ENCODE results near the gene AKT1. TPM values are rescaled to one million over a fixed set of nuclear protein-coding genes. Genes with fewer than 3 reads are reported as not detected.
"Not testable (repeated sequence)": the region's sequence is repeated elsewhere in the genome, so short reads cannot be mapped to it uniquely, and the experiment has no call there.

AKT1 gene
- 100 to 1,000 TPM; 107 to 124 (median 116) TPM for total RNA-seq

DNA sequence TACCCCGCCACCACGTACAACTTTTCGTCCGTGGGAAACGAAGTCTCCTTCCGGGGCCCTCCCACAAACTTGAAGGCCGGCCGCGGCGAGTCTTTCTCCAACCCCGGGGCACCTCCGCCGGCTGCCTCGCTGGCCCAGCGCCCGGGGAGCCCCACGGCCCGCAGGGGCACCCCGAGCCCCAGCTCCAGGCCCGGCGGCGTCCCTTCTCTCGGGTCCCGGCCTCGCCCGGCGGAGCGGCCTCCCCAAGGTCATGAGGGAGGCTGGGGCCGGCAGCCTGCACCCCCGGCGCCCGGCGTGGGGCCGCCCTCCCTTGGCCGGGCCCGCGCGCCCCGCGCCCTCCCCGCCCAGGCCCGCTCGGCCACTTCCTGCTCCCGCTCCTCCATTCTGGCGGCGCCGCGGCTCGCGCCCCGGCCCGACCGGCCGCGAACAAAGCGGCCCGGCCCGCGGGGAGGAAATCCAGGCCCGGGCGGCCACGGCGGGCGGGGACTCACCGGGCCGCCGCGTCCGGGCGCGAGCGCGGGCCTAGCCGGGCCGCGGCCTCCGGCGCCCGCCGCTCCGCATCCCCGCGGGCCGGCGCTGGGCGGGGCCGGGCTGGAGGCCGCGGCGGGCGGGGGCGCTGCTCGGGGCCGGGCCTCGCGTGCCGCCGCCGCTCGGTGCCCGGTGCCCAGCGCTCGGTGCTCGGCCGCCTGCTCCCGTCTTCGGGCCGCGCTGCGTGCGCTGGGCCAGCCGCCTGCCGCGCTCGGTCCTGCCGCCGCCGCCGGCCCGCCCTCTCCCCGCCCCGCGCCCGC lies at the start of gene AKT1:
TSS of gene AKT1 (minus strand) at position 756 of the 788 bp plus-strand sequence. CDS start 3,105 bp downstream, outside the sequence.
- H3K4me1 Mint-ChIP-seq (ENCODE audit: low read depth): peaks cover 40% of the 10 kb centered on the region
- H3K36me3 Mint-ChIP-seq (ENCODE audit: insufficient read depth): peaks cover 2% of the 10 kb centered on the region
- H3K9me3 Mint-ChIP-seq: no peaks in the 10 kb centered on the region
- DNase-seq: no peak
- ATAC-seq: peak; percentile 53
- H3K27me3 Mint-ChIP-seq (ENCODE audit: low read depth): no peaks in the 10 kb centered on the region
- H3K4me3 Mint-ChIP-seq: peak within 1 kb of the TSS; percentile 84

DNA sequence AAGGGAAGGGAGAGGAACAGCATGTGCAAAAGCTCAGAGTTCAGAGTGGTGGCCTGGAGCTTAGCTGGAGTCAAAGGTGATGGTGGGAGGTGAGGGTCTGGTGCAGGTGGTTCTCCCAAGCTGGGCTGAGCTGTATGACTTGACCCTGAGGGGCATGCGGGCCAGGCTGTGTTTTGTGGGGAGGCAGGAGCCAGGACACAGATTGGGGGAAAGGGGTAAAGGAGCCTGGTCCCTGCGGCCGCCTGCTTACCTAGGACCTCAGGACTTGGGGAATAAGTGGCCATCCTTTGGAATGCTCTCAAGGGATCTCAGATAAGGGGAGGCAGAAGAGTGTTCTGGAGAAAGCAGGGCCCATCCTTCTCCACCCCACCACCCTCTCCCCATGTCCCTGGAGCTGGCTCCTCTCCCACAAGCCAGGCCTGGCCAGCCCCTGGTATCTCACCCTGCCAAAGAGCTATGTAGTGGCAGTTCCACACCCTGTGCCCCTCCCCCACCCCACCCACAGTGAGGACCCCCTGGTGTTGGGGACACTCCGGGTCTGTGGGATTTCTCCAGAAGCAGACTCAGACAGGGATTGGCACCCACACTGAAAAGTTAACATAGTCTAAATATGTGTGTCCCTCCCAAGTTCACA lies 49.6 kb upstream of the AKT1 start:
- no peaks in the 10 kb centered on the region for H3K36me3 Mint-ChIP-seq (ENCODE audit: insufficient read depth)
- peaks cover 6% of the 10 kb centered on the region for H3K4me1 Mint-ChIP-seq (ENCODE audit: low read depth)
- H3K9me3 Mint-ChIP-seq: no peaks in the 10 kb centered on the region
- H3K27me3 Mint-ChIP-seq (ENCODE audit: low read depth): peaks cover 50% of the 10 kb centered on the region
- no peak overlapping the region for H3K4me3 Mint-ChIP-seq
- DNase-seq (no peak), ATAC-seq (no peak)

DNA sequence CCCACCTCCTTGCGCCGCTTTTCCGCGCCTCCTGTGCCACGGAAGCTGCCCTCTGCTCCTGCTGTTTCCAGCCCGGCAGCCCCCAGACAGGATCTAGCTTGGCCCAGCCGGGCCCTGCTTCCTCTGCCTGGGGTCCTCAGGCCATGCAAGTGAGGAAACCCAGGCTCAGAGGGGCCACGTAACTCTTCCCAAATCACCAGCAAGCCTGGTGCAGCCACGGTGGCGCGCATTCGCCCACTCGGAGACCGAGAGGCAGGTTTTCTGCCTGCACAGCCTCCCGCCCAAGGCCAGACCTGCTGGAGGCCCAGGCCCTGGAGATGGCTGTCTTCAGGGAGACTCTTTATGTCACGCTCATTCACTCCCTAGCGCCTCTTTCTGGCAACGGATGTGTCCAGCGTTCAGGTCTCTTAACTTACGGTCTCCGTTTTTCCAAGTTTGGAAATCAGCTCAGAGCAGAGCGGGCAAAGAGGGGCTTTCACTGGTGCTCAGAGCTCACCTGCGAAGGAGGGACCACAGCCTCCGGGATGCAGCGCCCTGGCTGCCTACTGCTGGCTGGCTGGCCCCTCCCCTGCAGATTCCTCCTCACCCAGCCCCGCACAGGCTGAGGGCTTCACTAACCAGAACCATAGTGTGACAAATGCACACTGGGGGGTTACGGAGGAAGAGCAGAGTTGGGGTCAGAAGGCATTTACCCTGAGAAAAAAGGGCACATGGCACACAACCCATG lies 48.9 kb upstream of the AKT1 start:
- no peaks in the 10 kb centered on the region for H3K9me3 Mint-ChIP-seq
- H3K36me3 Mint-ChIP-seq (ENCODE audit: insufficient read depth): no peaks in the 10 kb centered on the region
- no peak for ATAC-seq
- no peak for DNase-seq
- no peak overlapping the region for H3K4me3 Mint-ChIP-seq
- H3K27me3 Mint-ChIP-seq (ENCODE audit: low read depth): peaks cover 50% of the 10 kb centered on the region
- H3K4me1 Mint-ChIP-seq (ENCODE audit: low read depth): peaks cover 6% of the 10 kb centered on the region

DNA sequence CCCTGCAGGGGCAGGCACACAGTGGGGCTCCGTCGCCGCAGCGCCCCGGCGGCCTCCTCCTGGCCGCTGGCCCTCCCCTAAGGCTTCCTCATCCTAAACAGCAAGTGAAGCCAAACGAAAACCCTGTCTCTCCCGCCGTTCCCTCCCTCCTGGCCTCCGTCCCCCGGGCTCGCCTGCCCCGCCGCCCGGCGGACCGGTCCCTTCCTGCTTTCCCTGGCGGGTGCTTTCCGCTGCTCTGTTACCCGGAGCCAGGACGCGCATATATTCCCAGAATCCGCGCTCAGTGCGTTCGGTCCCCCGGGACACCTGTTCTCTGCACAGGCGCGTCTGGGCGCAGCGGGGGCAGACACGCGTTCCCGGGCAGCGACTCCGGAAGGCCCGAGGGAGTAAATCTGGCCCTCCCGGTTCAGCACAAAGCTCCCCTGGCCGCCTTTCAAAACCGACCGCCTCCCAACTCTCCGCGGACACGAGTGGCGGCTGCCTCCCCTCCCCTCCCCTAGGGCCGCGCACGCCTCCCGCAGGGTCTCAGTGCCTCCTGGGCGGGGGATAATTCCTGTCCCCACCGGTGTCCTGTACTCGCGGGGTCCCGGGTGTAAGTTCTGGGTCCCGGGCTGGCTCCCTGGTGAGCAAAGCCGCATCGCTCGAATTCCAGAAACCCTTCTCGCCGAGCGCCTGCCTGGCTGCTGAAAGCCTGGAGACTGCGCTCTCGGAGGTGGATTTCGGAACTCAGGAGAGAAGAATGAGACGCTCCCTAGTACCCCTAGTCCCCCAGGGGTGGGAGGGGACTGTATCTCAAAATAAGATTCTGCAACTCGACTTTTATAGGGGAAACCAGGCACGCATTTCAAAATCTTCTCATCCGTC lies 48.1 kb upstream of the AKT1 start:
- Mint-ChIP-seq H3K9me3 (no peaks in the 10 kb centered on the region), H3K4me1 (ENCODE audit: low read depth) (peaks cover 6% of the 10 kb centered on the region), H3K27me3 (ENCODE audit: low read depth) (peaks cover 53% of the 10 kb centered on the region), H3K4me3 (peak overlapping the region; percentile 13), H3K36me3 (ENCODE audit: insufficient read depth) (no peaks in the 10 kb centered on the region)
- DNase-seq (no peak), ATAC-seq (no peak)

DNA sequence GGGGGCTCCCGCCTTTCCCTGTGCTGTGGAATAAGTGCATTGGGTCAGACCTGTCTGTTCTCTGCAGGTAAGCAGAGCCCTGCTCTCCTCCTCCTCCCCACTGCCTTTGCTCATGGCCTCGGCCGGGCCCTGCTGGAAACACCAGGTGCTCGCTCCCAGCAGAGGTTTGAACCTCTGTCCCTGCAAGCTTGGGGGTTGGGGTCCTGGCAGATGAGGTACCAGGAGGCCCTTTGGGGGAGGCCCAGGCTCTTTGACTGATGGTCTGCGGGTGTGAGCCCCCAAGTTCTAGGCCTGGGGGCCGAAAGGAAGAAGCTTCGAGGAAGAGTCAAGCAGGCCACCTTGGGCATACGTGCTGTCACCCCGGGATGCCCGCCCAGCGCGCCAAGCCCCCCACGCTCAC lies 47.5 kb upstream of the AKT1 start:
- Mint-ChIP-seq H3K4me1 (ENCODE audit: low read depth) (peaks cover 6% of the 10 kb centered on the region), H3K27me3 (ENCODE audit: low read depth) (peaks cover 51% of the 10 kb centered on the region), H3K36me3 (ENCODE audit: insufficient read depth) (no peaks in the 10 kb centered on the region), H3K4me3 (no peak overlapping the region), H3K9me3 (no peaks in the 10 kb centered on the region)
- DNase-seq (no peak), ATAC-seq (no peak)

DNA sequence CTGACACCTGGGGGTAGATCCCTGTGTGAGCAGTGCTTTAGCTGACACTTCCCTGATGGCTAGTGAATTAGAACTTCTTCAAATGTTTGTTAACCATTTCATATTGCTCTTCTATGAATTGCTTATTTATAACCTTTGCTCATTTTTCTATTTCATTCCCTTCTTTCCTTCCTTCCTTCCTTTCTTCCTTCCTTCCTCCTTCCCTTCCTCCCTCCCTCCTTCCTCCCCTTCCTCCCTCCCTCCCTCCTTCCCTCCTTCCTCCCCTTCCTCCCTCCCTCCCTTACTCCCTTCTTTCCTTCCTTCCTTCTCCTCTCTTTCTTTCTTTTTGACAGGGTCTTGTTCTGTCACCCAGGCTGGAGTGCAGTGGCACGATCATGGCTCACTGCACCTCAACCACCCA lies 46.2 kb upstream of the AKT1 start:
- Mint-ChIP-seq H3K4me1 (ENCODE audit: low read depth) (peaks cover 6% of the 10 kb centered on the region), H3K9me3 (no peaks in the 10 kb centered on the region), H3K36me3 (ENCODE audit: insufficient read depth) (no peaks in the 10 kb centered on the region), H3K4me3 (no peak overlapping the region), H3K27me3 (ENCODE audit: low read depth) (peaks cover 49% of the 10 kb centered on the region)
- no peak for ATAC-seq
- no peak for DNase-seq

DNA sequence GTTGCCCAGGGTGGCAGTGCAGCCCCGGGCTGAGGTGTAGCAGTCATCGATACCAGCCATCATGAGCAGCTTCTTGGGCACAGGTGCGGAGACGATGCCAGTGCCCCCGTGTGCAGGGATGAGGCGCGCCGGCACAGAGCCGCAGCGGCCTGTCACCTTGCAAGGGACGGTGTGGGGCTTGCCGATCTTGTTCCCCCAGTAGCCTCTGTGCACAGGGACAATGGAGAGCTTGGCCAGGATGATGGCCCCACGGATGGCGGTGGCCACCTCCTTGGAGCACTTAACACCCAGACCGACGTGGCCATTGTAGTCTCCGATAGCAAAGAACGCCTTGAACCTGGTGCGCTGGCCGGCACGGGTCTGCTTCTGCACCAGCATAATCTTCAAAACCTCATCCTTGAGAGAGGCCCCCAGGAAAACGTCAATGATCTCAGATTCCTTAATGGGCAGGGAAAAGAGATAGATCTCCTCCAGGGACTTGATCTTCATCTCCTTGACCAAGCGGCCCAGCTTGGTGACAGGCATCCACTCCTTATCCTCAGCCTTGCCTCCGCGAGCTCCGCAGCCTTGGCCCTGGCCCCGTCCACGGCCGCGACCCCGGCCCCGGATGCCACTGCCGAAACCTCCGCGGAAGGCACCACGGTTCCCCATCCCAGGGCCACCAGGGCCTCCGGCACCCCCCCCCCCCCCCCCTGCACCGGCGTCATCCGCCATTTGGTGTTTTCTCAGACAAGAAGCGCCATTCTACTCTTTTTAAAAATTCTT lies 40.8 kb upstream of the AKT1 start:
- peaks cover 10% of the 10 kb centered on the region for H3K27me3 Mint-ChIP-seq (ENCODE audit: low read depth)
- H3K4me1 Mint-ChIP-seq (ENCODE audit: low read depth); H3K9me3 Mint-ChIP-seq; H3K36me3 Mint-ChIP-seq (ENCODE audit: insufficient read depth); DNase-seq; ATAC-seq; H3K4me3 Mint-ChIP-seq: not testable (repeated sequence)

DNA sequence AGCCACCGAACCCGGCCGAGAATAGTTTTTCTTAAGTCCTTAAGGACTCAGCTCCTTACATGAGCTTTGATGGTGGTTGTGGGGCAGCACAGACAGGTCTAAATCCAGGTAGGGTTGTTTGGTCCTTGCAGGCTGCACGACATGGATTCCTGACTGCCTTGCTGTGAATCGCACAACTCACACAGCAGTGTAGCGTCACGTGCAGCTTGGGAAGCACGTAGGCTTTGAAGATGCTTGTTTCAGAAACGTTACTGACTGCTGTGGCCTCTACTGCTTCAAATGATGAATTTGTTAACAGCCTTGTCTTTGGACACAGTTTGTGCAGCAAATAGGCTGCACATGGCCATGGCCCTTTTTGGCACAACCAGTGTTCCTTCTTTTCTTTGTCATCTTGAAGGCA lies 35.2 kb upstream of the AKT1 start:
- Mint-ChIP-seq H3K9me3 (no peaks in the 10 kb centered on the region), H3K36me3 (ENCODE audit: insufficient read depth) (no peaks in the 10 kb centered on the region), H3K4me1 (ENCODE audit: low read depth) (peaks cover 10% of the 10 kb centered on the region), H3K4me3 (no peak overlapping the region), H3K27me3 (ENCODE audit: low read depth) (peaks cover 2% of the 10 kb centered on the region)
- ATAC-seq (no peak), DNase-seq (no peak)

DNA sequence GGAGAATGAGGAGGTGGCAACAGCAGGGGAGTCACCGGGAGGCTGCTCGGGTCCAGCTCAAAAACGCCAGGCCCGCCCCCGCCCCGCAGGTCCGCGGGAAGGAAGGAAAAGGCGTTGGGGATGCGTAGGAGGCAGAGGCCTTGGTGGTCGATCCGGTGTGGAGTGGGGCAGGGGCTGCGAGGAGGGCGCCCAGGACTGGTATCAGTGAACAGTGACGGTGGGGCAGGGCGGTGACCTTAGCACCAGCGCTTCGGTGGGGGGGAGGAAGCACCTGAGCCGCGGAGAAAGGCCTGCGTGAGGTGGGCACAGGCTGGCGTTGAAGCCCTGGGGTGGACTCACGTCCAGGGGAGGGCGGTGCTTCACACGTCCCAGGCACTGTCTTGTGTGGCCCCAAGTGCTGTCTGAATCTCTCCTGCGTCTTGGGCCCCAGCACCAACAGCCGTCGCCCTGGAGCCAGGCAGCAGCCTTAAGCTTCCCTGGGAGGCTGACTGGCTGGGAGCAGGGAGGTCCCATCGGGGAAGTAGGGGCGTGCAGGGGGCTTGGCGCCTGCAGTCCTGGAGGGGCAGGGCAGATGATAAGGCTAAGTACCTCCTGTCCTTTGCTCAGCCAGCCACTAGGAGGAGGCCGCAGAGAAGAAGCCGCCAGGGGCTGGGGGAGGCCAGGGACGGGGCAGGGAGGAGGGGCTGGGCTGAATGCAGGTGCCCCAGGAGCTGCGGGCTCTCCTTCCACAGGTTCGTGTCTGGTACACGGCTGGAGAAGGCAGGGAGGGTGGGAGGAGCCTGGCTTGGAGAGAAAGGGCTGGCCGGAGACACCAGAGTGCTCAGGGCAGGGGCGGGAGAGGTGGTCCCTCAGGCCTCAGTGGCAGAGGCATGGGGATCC lies 31.9 kb upstream of the AKT1 start:
- peaks cover 14% of the 10 kb centered on the region for H3K4me1 Mint-ChIP-seq (ENCODE audit: low read depth)
- ATAC-seq (peak; percentile 73 to 74), DNase-seq (peak; percentile 40)
- H3K4me3 Mint-ChIP-seq: peak overlapping the region; percentile 77
- H3K9me3 Mint-ChIP-seq: peaks cover 6% of the 10 kb centered on the region
- no peaks in the 10 kb centered on the region for H3K36me3 Mint-ChIP-seq (ENCODE audit: insufficient read depth)
- peaks cover 6% of the 10 kb centered on the region for H3K27me3 Mint-ChIP-seq (ENCODE audit: low read depth)

DNA sequence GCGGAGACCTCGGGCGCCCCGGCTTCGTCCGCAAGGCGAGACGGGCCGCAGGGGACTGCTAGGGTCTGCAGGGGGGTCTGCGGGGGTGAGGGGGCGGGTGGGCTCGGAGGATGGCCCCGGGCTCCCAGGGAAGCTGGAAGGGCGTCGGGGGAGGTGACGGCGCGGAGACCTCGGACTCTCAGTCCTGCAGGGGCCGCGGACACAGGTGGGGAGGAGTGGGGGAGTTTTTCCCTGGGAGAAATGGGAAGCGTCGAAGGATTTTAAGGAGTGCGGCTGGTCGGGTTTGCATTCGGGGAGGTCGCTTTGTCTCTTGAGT lies 31.3 kb upstream of the AKT1 start:
- Mint-ChIP-seq H3K4me1 (ENCODE audit: low read depth) (peaks cover 14% of the 10 kb centered on the region), H3K4me3 (peak overlapping the region; percentile 77), H3K9me3 (peaks cover 6% of the 10 kb centered on the region), H3K36me3 (ENCODE audit: insufficient read depth) (no peaks in the 10 kb centered on the region), H3K27me3 (ENCODE audit: low read depth) (peaks cover 6% of the 10 kb centered on the region)
- DNase-seq (no peak), ATAC-seq (peak in 1 of 2 donors; percentile 1)

DNA sequence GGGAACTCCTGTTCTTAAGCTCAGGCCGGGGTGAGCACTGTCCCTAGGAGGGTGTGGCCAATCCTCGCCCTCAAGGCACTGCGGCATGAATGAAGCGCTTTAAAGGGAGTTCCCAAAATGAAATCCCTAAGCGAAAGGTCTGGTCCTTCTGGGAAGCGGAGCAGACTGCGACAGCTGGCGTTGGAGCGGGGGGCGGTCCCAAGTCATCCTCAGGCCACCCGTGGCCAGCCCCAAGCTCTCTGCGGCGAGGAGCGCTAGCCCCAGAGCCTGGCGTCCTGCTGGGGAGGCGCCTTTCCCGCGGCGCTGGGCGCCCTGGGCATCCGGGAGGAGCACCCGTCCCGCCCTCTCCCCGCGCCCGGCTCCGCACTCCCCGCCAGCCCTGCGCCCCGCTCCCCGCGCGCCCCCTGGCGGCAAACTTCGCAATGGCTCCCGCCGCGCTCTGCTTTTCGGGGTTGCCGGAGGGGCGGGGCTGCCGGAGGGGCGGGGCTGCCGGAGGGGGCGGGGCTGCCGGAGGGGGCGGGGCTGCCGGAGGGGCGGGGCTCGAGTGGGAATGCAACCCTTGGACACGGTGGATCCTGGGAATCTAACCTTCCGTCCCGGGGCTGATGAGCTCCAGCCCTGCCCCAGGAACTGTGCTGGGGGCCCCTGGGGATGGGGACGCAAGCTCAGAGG lies 30.8 kb upstream of the AKT1 start:
- H3K27me3 Mint-ChIP-seq (ENCODE audit: low read depth): peaks cover 6% of the 10 kb centered on the region
- H3K4me3 Mint-ChIP-seq: peak overlapping the region; percentile 80
- H3K9me3 Mint-ChIP-seq: peaks cover 6% of the 10 kb centered on the region
- DNase-seq (peak; percentile 97), ATAC-seq (peak; percentile 94 to 96)
- H3K36me3 Mint-ChIP-seq (ENCODE audit: insufficient read depth): no peaks in the 10 kb centered on the region
- H3K4me1 Mint-ChIP-seq (ENCODE audit: low read depth): peaks cover 14% of the 10 kb centered on the region

DNA sequence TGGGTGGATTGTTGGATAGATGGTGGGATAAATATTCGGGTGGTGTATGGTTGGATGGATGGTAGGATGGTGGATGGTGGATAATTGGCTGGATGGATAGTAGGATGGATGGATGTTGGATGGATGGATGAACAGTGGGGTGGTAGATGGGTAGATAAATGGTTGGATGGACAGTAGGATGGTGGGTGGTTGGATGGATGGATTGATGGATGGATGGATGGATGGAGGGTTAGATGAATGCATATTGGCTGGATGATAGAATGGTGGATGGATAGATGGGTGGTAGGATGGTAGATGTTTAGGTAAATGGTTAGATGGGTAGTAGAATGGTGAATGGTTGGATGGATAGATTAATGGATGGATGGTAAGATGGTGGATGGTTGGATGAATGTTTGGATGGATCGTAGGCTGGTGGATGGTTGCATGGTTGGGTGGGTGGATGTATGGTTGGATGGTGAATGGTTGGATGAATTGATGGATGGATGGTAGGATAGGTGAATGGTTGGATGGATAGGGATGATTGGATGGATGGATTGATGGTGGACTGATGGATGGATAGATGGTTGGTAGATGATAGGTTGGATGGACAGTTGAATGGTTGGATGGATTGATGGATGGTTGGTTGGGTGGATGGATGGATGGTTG lies 28.9 kb upstream of the AKT1 start:
- Mint-ChIP-seq H3K4me3 (peak overlapping the region; percentile 80), H3K27me3 (ENCODE audit: low read depth) (peaks cover 6% of the 10 kb centered on the region), H3K9me3 (peaks cover 6% of the 10 kb centered on the region), H3K4me1 (ENCODE audit: low read depth) (peaks cover 14% of the 10 kb centered on the region), H3K36me3 (ENCODE audit: insufficient read depth) (no peaks in the 10 kb centered on the region)
- no peak for ATAC-seq
- no peak for DNase-seq
